Body of pancreas (tissue), 4 donors: ENCODE measurements around the gene SS18L1. TPM values are rescaled to one million over a fixed set of nuclear protein-coding genes. Genes with fewer than 3 reads are reported as not detected.

Source experiments
- ATAC-seq: fragments of 150-250 bp; one replicate; pipeline ENCODE4 v1.9.1; 2016
- DNase-seq, 4 donors: peaks; one replicate each; pipeline ENCODE4 v3.0.0-alpha.2; 2019
- H3K27ac ChIP-seq, 4 donors: fragments of 200-600 bp; sonication (generic); 1 replicate in 3 of 4; 2 replicates in 1 of 4; pipeline versions ENCODE4 v1.5.1 to v1.6.1; 2016 to 2019; ENCODE audit warnings: mild to moderate bottlenecking in 1 of 4, mixed read lengths in 1 of 4, moderate library complexity in 1 of 4
- H3K27me3 ChIP-seq, 2 donors: fragments of 200-600 bp; sonication (generic); one replicate each; pipeline ENCODE4 v1.6.0; 2016; ENCODE audit warnings: mild to moderate bottlenecking in 1 of 2
- H3K36me3 ChIP-seq, 2 donors: fragments of 200-600 bp; sonication (generic); replicated peaks in 1 of 2; 2 replicates each; pipeline ENCODE4 v1.5.1; 2016; ENCODE audit warnings: low read depth in 2 of 2; ENCODE audit not compliant: insufficient read depth in 1 of 2
- H3K4me1 ChIP-seq: fragments of 200-600 bp; sonication (generic); one replicate; pipeline ENCODE4 v1.6.0; 2016
- H3K4me3 ChIP-seq, 2 donors: fragments of 200-600 bp; sonication (generic); 1 replicate in 1 of 2; 2 replicates in 1 of 2; pipeline ENCODE4 v1.5.1; 2016 to 2019
- H3K9me3 ChIP-seq, 3 donors: fragments of 200-600 bp; sonication (generic); 1 replicate in 2 of 3; 2 replicates in 1 of 3; pipeline ENCODE4 v1.5.1; 2016
- POLR2A ChIP-seq, 3 donors: fragments of 450-650 bp; IDR thresholded peaks; one replicate each; pipeline ENCODE4 v1.6.1; 2016; ENCODE audit warnings: antibody characterized with exemption in 3 of 3, mild to moderate bottlenecking in 2 of 3
- WGBS, 2 donors: methylation state at CpG; one replicate each; pipeline ENCODE4 v1.1.5; 2017; 5-methylcytosine and 5-hydroxymethylcytosine counted together
- intact Hi-C: fragments of 100-400 bp; cut with DNase I; formaldehyde crosslinking; loops from one replicate; pipeline ENCODE4 v1.15.1; 2023
- total RNA-seq, 2 donors: library from RNA; depleted of rRNA; stranded (reverse); fragments of >200 nt; gene quantifications; one replicate each; pipeline ENCODE4 v1.1.0, GENCODE V29; 2016
- TF ChIP-seq, protein P1 (sequence below), 7 experiments: fragments of 450-650 bp in 4 of 7; fragments of 200-600 bp in 3 of 7; sonication (generic) in 3 of 7; IDR thresholded peaks; one replicate each; pipeline ENCODE4 v1.5.1; 2016 to 2019; ENCODE audit warnings: antibody characterized with exemption in 7 of 7

SS18L1 gene
- total RNA-seq, 2 donors from 2014 or later = 11.4 to 14.5 TPM

GRCh38 chr20:62178316-62179161 lies 35.0 kb downstream of the SS18L1 start:
- no peaks in the 10 kb centered on the region for H3K27me3 ChIP-seq
- TF ChIP-seq, protein P1, sequence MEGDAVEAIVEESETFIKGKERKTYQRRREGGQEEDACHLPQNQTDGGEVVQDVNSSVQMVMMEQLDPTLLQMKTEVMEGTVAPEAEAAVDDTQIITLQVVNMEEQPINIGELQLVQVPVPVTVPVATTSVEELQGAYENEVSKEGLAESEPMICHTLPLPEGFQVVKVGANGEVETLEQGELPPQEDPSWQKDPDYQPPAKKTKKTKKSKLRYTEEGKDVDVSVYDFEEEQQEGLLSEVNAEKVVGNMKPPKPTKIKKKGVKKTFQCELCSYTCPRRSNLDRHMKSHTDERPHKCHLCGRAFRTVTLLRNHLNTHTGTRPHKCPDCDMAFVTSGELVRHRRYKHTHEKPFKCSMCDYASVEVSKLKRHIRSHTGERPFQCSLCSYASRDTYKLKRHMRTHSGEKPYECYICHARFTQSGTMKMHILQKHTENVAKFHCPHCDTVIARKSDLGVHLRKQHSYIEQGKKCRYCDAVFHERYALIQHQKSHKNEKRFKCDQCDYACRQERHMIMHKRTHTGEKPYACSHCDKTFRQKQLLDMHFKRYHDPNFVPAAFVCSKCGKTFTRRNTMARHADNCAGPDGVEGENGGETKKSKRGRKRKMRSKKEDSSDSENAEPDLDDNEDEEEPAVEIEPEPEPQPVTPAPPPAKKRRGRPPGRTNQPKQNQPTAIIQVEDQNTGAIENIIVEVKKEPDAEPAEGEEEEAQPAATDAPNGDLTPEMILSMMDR (IDR thresholded peaks at IDR 0.05) = no peak
- TF ChIP-seq POLR2A (IDR thresholded peaks at IDR 0.05) = no peak
- H3K4me3 ChIP-seq = no peak overlapping the region
- ATAC-seq = no peak
- WGBS, 2 donors = 80 to 90% methylated on average over 11 to 19 of the region's 19 CpGs
- H3K4me1 ChIP-seq = peaks cover 11% of the 10 kb centered on the region
- intact Hi-C loops = no loop called here
- peaks cover 0 to 9% of the 10 kb centered on the region in 2 donors for H3K36me3 ChIP-seq
- no peak overlapping the region for H3K27ac ChIP-seq
- H3K9me3 ChIP-seq = no peaks in the 10 kb centered on the region
- no peak for DNase-seq

DNA sequence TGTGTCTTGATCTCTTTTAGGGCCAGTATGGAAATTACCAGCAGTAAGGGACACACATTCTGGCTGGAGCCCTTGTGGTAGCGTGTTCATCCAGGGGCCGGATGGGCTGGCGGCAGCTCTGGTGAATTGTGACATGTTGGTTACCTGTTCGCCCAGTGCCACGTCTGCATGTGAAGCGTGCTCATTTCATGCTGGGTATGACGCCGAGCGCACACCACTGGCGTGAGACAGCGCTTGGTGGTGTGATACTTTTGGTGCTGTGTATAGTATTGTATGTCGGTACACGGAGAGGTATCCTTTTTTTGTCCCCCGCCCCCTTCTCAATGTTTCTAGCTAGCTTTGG lies 35.6 kb downstream of the SS18L1 start:
- intact Hi-C loops = no loop called here

GRCh38 chr20:62181808-62182207 lies 38.2 kb downstream of the SS18L1 start:
- no peaks in the 10 kb centered on the region for H3K9me3 ChIP-seq
- ATAC-seq = no peak
- no peaks in the 10 kb centered on the region for H3K36me3 ChIP-seq
- WGBS, 2 donors = 94% methylated on average over 2 of the region's 2 CpGs
- intact Hi-C loops = no loop called here
- TF ChIP-seq, protein P1 (IDR thresholded peaks at IDR 0.05) = no peak
- no peak for TF ChIP-seq POLR2A (IDR thresholded peaks at IDR 0.05)
- no peak overlapping the region for H3K4me3 ChIP-seq
- peaks cover 22% of the 10 kb centered on the region for H3K4me1 ChIP-seq
- no peaks in the 10 kb centered on the region for H3K27me3 ChIP-seq
- DNase-seq = no peak
- peak overlapping the region in 2 of 4 donors; percentile 93 to 94 for H3K27ac ChIP-seq

More for the DNA sequence above, 35.6 kb downstream of the SS18L1 start:
- ATAC-seq (no peak), DNase-seq (no peak)
- no peak overlapping the region for H3K4me3 ChIP-seq
- H3K27ac ChIP-seq = no peak overlapping the region
- no peak for TF ChIP-seq POLR2A (IDR thresholded peaks at IDR 0.05)
- TF ChIP-seq, protein P1 (IDR thresholded peaks at IDR 0.05) = no peak
- 93 to 100% methylated on average over 2 to 14 of the region's 14 CpGs for WGBS, 2 donors
- H3K27me3 ChIP-seq = no peaks in the 10 kb centered on the region
- peaks cover 0 to 7% of the 10 kb centered on the region in 2 donors for H3K36me3 ChIP-seq
- no peaks in the 10 kb centered on the region for H3K9me3 ChIP-seq
- H3K4me1 ChIP-seq = peaks cover 17% of the 10 kb centered on the region

DNA sequence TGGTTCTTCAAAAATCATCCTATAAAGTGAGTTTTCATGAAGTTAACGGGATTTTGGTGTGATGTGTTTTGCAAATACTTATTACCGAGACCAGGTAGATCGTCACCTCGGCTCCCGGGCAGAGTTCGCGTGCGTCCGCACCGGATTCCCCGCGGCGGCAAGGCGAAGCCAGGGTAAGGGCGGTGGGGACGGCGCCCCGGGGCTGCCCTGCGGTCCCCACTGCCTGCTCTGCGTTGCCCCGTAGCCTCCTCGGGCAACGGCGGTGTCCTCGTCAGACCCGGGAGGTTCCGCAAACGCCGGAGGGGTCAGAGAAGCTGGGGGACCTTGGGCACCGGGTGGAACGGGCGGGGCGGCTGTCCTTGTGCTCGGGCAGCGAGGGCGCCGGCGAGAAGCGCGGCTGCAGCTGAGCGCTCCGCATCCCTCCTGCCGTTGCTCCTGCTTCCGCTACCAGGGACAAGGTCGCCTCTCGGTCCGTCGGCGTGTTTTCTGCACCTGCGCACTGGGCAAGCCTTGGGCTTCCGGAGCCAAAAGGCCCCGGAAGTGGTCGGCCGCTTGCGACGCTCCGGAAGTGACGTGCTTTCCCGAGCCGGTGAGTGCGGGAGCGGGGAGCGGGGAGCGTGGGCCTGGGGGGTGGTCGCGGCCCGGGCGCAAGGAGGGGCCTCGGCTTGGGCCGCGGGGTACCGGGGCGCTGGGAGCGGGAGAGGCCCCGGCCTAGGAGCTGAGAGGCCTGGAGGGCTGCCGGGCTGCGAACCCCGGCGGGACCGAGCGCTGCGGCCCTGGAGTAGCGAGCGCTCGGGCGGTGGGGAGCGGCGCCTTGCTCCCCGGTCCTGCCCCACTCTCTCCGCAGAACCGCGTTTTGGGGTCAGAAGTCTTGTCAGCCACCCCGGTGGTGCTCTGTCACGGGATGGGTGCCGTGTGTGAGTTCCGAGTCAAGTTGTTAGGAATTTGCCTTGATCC lies 39.2 kb downstream of the SS18L1 start, which contains the start of gene MTG2:
MTG2 (plus strand) TSS at position 560 of the 957 bp plus-strand sequence. CDS start 10,393 bp downstream, outside the sequence.
- ATAC-seq = peak; percentile 98
- WGBS, 2 donors = 1 to 4% methylated on average over 2 to 96 of the region's 96 CpGs
- TF ChIP-seq POLR2A (IDR thresholded peaks at IDR 0.05) = peak; percentile 72 to 92 (median 88)
- TF ChIP-seq, protein P1 (IDR thresholded peaks at IDR 0.05) = peak in 4 of 7 experiments; percentile 17 to 28 (median 25)

More for the DNA sequence above, 39.2 kb downstream of the SS18L1 start, which contains the start of gene MTG2:
- Histone ChIP-seq H3K36me3 (no peaks in the 10 kb centered on the region), H3K9me3 (no peaks in the 10 kb centered on the region), H3K27ac (peak within 1 kb of the TSS; percentile 76 to 94 (median 88)), H3K4me1 (peaks cover 25% of the 10 kb centered on the region), H3K4me3 (peak within 1 kb of the TSS; percentile 82 to 94), H3K27me3 (no peaks in the 10 kb centered on the region)
- peak; percentile 94 to 96 (median 96) for DNase-seq
- intact Hi-C loops = no loop called here
